ENCODE measurements around the gene ABLIM1.

ABLIM1 gene

DNA sequence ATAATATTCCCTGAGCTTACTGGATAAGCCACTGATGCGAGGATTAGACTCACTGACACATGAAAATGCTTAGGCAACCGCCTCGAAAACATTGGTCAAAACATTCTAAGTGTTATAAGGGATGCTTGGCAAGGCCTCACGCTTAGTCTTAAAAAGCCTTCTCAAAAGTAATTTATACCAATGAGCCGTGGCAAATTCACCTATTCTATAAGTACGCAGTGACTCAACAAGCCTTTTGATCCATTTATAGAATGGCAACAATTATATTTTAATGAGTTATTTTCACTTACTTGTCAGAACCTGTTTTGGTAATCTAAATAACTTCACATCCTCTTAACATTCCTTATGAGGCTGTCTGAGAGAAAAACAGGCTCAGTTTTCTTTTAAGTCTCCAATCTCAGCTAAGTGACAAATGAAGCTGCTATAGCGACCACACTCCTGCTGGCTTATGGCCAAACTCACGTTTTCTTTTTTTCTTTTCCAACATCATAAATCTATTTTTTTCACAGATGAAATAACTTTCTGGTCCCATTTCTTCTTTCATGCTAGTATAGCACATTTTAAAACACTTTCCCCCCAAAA, 132.6 kb downstream of the ABLIM1 start:
- TF ChIP-seq, protein P1, sequence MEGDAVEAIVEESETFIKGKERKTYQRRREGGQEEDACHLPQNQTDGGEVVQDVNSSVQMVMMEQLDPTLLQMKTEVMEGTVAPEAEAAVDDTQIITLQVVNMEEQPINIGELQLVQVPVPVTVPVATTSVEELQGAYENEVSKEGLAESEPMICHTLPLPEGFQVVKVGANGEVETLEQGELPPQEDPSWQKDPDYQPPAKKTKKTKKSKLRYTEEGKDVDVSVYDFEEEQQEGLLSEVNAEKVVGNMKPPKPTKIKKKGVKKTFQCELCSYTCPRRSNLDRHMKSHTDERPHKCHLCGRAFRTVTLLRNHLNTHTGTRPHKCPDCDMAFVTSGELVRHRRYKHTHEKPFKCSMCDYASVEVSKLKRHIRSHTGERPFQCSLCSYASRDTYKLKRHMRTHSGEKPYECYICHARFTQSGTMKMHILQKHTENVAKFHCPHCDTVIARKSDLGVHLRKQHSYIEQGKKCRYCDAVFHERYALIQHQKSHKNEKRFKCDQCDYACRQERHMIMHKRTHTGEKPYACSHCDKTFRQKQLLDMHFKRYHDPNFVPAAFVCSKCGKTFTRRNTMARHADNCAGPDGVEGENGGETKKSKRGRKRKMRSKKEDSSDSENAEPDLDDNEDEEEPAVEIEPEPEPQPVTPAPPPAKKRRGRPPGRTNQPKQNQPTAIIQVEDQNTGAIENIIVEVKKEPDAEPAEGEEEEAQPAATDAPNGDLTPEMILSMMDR (IDR thresholded peaks at IDR 0.05; ENCODE audit: low read length, missing control alignments): no peak
- H3K4me3 ChIP-seq (replicated peaks; ENCODE audit: low read depth, low read length): peak overlapping the region; percentile 55
- DNase-seq (ENCODE audit: low read depth): peak; percentile 43

DNA sequence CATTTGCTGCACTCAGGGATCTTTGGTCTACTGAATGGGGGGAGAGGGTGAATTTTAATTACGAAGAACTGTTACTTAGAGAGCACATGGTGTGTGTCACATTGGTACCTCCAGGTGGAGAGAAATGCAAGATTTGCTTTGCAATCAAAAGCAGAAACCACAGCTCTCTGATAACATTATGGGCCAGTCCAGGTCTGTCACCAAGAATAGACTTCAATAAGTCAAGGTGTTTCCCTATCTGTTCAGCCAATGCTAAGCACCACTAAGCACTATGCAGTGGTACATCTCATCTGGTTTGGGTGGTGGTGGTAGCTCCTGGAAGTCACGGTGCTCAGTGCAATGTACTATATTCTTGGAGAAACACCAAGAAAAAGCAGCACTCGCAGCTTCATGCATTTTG, 134.2 kb downstream of the ABLIM1 start:
- TF ChIP-seq, protein P1 (IDR thresholded peaks at IDR 0.05; ENCODE audit: low read length, missing control alignments): no peak
- no peak for DNase-seq (ENCODE audit: low read depth)
- H3K4me3 ChIP-seq (replicated peaks; ENCODE audit: low read depth, low read length): no peak overlapping the region

DNA sequence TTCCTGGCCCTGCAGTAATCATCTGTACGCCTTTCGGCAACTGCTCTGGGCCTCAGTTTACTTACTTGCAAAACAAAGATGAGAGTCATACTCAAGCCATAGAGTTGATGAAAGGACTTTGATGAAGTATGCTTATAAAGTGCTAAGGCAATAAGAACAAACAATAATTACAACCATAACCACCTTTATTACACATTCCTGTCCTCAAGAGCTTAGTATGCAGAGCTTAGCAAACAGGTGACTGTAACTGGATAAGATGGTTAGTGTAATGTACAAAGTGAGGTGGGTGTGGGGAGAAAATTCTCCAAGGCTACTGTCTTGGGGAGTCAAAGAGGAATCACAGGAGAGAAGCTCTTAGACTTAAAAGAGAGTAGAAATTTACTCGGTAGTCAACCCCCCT, 136.8 kb downstream of the ABLIM1 start:
- no peak overlapping the region for H3K4me3 ChIP-seq (replicated peaks; ENCODE audit: low read depth, low read length)
- TF ChIP-seq, protein P1 (IDR thresholded peaks at IDR 0.05; ENCODE audit: low read length, missing control alignments): no peak
- no peak for DNase-seq (ENCODE audit: low read depth)

DNA sequence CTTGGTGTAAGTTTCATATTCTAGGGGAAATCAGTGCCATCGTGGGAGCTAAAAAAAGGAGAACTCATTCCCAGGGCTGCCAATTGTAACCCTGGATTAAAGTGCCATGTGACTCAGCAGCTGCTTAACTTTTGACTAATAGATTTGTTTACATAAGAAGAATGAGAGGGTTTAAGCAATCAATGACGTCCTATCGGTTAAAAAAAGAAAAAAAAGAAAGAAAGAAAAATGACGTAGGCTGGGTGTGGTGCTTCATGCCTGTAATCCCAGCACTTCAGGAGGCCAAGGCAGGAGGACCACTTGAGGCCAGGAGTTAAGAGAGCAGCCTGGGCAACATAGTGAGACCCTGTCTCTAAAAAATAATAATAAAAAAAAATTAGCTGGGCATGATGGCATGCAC, 137.6 kb downstream of the ABLIM1 start:
- H3K4me3 ChIP-seq (replicated peaks; ENCODE audit: low read depth, low read length): no peak overlapping the region
- peak; percentile 89 for DNase-seq (ENCODE audit: low read depth)
- TF ChIP-seq, protein P1 (IDR thresholded peaks at IDR 0.05; ENCODE audit: low read length, missing control alignments): no peak

DNA sequence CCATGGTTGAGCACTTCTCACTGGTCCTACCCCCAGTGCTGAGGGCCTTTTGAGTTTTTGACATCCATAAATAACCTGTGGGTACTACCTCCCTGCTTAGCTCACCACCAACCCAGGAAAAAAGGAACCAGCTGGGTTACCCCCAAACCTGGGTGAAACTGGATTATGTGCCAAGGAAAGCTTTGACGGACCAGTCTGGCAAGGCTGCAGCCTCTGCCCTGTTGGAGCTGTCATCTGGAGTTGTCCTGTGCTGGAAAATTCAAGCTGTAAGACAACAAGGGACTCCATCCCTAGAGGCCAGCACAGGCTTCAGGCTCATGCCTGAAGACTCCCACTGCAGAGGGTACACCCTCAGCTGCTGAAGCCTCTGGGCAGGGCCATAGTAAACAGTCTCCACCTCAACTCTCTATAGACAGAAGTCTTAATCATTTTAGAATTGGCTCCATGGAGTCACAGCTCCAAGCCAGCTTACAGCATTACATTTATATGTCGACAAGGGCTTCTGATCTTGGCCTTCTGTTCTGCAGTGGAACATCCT, 138.2 kb downstream of the ABLIM1 start:
- no peak overlapping the region for H3K4me3 ChIP-seq (replicated peaks; ENCODE audit: low read depth, low read length)
- no peak for DNase-seq (ENCODE audit: low read depth)
- TF ChIP-seq, protein P1 (IDR thresholded peaks at IDR 0.05; ENCODE audit: low read length, missing control alignments): no peak

DNA sequence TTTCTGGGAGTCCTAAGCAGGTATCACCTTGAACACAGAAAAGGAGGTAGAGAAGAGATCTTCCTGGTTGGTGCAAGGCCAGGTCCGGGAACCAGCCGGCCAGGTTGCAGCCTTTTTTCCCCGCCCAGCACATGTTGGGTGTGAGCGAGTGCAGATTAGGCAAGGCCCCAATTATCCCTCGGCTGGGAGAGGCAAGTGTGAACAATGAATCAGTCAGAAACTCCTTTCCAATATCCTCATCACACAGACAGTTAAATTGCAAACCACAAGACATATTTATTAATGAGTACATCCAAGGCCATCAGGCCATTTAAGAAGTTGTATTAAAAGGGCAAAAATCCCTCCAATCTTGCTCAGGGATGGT, 138.8 kb downstream of the ABLIM1 start:
- no peak for DNase-seq (ENCODE audit: low read depth)
- no peak overlapping the region for H3K4me3 ChIP-seq (replicated peaks; ENCODE audit: low read depth, low read length)
- TF ChIP-seq, protein P1 (IDR thresholded peaks at IDR 0.05; ENCODE audit: low read length, missing control alignments): no peak

Measured in fibroblast of pulmonary artery (primary cell).